Stimulated activated CD4-positive, alpha-beta T cell treated with anti-CD3 and anti-CD28 coated beads, Interleukin-2, amount 100 ng/mL, for 48 hours (primary cell): ENCODE measurements around the gene NEIL3.
"Not testable (repeated sequence)": the region's sequence is repeated elsewhere in the genome, so short reads cannot be mapped to it uniquely, and the experiment has no call there.

Source experiments
- DNase-seq, 2 donors: peaks; one replicate each; pipeline ENCODE4 v3.0.0-alpha.2; 2020

Gene NEIL3

DNA sequence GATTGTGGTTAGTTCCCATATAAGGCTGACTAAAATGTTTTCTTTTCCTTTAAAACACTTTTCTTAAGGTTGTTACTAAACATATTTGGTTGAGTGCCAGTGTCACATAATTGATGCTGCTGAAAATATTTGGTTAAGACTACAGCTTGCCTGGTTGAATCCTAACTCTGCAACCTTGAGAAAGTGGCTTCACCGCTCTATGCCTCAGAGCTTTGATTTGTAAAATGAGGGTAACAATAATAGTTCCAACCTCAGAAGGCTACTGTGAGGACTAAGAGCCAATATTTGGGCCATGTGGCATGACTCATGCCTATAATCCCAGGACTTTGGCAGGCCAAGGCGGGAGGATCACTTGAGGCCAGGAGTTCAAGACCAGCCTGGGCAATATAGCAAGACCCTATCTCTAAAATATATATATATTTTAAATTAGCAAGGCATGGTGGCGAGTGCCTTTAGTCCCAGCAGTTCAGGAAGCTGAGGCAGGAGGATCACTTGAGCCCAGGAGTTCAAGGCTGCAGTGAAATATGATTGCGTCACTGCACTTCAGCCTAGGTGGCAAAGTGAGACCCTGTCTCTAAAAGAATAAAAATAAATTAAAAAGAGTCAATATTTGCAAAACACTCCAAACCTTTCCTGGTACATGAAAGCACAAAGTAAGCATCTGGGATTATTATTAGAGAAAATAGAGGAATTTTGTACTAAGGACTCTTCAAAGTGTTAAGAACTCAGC, 7.1 kb upstream of the NEIL3 start:
- DNase-seq: no peak

DNA sequence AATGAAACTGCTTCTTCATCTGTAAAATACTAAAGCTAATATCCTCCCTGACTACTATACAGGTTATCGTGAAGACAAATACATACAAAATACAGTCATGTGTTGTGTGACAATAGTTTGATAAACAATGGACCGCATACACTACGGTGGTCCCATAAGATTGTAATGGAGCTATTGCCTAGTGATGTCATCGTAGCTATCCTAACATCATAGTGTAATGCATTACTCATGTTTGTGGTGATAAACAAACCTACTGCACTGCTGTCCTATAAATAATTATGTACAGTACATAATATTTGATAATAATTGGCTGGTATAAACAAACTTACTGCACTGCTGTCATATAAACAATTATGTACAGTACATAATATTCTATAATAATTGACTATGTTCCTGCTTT, 5.6 kb upstream of the NEIL3 start:
- no peak for DNase-seq

DNA sequence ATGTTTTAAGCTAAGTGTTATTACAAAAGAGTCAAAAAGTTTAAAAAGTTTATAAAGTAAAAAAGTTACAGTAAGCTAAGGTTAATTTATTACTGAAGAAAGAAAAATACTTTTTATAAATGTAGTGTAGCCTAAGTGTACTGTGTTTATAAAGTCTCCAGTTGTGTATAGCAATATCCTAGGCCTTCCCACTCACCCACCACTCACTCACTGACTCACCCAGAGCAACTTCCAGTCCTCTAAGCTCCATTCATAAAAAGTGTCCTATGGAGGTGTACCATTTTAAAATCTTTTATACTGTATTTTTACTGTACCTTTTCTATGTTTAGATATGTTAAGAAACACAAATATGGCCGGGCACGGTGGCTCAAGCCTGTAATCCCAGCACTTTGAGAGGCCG, 4.8 kb upstream of the NEIL3 start:
- DNase-seq: not testable (repeated sequence)

DNA sequence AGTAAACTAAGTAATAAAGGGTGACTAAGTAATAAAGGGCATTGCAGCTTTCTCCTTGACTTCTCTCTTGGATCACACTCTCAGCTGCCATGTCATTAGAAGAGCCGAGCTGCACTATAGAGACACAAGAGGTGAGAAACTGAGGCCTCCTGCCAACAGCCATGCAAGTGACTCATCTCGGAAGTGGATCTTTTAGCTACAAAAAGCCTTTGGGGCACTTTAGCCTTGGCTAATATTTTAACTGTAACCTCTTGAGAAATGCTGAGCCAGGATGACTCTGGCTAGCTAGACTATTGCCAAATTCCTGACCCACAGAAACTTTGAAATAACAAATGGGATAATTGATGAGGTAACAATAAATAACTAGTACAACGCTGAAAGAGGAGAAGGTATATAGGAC, 1.5 kb upstream of the NEIL3 start:
- DNase-seq: no peak

DNA sequence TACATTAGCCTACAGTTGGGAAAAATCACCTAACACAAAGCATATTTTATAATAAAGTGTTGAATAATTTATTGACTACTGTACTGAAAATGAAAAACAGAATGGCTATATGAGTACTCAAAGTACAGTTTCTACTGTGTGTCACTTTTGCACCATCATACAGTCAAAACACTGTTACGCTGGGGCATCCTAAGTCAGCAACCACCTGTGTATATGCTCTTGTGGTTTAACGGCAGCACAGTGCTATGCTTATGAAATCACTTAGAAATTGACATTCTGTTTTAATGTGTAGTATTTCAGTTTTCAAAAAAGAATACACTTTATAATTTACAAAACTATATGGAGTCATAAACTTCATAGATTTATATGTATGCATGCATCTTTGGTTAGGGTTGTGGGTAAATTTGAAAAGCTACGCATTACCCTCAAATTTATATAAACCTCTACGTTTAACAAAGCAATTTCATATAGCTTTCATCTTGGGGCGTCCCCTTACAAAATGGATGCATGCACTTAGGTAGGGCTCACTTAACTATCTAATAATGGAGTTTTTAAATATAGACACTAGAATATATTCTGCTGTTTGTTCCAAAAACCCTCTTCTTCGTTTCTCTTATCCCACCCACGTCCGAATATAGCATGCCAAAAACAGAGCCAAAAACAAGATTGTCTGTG, 690 bp upstream of the NEIL3 start:
- no peak for DNase-seq

DNA sequence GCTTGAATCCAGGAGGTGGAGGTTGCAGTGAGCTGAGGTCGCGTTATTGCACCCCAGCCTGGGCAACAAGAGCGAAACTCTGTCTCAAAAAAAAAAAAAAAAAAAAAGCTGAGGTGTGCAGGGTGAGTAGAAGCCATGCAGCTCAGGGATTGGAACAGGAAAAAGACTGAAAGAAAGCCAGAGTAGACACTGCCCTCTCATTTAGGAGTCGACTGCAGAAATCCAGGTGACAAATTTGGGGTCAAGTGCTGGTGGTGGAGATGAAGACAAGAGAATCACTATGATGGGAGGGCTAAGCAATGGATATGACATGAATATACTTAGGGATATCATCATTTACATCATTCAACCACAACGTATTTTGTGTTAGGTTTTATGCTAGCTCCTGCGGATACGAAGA, 1.9 kb downstream of the NEIL3 start:
- no peak for DNase-seq

DNA sequence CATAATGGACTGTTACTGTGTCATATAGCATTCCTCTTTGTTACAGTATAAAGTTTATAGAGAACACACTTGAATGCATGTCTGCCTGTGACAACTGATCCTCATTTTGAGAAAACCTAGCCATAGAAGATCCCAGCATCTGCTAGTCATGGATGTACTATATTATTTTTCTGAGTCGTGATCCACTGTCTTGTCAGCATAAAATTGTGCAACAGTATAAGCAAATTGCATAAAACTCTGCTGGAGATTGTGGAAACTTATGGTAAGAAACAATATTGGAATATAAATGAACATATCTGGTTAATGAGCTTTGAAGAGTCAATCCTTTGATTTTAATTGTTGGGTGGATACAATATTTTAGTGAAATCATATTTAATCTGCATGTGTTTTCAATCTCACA, 3.6 kb downstream of the NEIL3 start:
- DNase-seq: no peak

DNA sequence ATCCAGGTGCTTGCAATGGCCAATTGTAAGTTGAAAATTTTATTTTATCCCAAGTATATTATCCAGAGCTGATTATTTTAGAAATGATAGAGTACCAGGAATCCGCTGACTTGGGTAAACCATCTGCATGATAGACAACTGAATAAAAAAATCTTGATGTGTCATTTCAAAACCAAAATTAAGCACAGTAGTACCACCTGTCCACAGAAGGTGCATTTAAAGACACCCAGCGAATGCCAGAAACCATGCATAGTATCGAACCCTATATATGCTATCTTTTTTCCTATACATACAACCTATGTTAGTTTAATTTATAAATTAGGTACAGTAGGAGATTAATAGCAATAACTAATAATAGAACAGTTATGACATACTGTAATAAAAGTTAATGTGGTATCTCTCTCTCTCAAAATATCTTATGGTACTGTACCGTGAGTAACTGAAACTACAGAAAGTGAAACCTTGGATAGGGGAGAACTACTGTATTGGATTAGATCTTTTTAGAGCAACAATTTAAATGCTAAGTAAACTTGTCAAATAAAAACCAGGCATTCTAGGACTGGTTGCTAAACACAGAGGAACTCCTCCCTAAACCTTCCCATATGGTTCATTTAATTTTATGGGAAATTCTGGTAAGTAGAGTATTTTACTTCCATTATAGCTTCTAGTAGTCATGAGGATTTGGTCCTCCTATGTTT, 6.2 kb downstream of the NEIL3 start:
- no peak for DNase-seq

DNA sequence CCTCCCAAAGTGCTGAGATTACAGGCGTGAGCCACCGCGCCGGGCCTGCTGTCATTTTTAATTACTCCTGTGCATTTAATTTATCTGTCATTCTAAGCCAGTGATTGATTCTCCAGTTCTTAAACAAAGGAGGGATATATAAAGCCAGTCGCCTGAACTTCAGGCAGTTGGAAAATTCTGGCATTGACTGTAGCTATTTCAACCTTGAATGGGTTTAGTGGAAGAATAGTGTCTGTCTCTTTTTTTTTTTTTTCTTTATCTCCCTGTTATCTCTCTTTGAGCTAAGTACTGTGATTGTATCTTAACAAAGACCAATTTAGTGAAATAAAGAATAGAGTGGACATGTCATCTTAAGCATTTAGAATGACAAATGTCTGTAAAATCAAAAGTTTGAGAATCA, 11.0 kb downstream of the NEIL3 start:
- no peak for DNase-seq

DNA sequence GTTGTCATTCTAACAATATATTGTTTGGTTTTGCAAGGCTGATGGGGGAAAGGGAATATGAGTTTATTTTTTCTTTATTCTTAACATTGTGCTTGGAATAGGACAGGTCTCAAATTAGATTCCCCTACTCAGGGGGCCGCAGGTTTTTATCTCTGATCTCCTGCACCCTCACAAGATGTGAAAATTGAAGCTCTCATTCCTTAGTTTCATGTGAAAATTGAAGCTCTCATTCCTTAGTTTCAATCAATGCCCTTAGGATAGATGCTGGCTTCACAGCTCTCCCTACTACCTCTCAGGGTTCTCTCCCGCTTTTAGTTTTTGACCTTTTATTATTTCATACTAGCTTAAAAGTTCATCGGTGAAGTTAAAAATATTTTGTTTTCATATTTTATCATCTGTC, 12.0 kb downstream of the NEIL3 start:
- no peak for DNase-seq

DNA sequence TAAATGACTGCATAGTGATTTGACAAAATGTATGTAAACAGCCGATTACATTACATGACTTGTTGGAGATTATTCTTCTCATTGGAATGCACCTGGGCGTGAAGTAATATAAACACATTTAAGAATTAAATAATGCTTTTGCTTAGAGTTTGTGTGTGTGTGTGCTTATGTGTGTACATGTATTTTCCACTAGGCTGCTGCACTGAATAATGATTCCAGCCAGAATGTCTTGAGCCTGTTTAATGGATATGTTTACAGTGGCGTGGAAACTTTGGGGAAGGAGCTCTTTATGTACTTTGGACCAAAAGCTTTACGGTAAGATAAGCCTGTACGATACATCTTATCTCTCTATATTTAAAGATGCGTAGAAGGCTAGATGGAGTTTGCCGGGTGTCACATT, 12.6 kb downstream of the NEIL3 start:
- no peak for DNase-seq

DNA sequence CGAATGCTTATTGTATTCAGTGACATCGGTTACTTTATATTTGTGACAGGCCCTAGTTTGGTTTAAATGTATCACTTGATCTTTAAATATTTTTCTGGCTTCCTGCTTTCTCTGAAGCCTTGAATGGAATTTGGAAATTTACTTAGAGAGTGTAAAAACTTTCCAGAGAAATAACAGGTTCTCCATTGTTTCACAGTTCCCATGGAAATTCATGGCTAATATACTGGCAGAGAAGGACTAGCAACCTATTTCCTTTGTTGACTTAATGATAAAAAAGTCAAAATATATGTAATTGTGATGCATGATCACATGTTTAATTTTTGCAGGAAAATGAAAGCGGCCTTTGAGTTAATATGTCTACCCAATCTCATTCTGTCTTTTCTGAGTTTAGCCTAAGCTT, 13.2 kb downstream of the NEIL3 start:
- DNase-seq: no peak

DNA sequence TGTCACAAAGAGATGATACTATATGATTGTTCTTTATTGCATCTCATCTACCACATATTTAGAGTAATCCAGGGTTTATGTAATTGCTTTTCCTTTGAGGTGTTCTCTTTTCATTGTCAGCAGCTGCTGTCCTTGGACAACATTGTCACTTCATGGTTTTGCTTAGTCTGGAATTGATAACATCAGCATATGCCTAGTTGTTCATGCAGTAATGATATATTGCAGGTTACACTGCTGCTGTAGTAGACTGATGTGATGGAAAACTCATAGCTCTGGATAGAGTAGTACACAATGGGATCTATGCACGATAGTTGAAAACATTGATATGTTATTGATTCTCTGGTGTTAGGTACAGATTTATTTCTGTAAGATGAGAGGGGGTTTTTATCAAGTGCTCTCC, 13.7 kb downstream of the NEIL3 start:
- DNase-seq: no peak

DNA sequence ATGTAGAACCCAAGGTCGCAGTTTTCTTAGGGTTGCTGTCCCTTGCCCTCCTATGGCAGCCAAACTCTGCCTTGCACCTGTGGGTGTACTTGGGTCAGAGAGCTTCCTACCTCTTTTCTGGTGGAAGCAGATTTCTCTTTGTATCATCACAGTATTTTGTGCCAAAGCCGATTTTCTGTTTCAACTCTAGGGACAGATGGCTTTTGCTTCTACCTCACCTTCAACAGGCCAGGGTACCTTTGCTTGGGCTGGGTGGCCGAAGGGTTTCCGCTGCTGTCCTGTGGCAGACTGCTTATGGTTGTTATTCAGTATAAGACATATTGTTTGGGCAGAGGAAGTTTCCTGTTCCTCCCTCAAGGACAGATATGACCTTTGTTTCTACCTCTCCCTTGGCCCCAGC, 22.4 kb downstream of the NEIL3 start:
- no peak for DNase-seq

DNA sequence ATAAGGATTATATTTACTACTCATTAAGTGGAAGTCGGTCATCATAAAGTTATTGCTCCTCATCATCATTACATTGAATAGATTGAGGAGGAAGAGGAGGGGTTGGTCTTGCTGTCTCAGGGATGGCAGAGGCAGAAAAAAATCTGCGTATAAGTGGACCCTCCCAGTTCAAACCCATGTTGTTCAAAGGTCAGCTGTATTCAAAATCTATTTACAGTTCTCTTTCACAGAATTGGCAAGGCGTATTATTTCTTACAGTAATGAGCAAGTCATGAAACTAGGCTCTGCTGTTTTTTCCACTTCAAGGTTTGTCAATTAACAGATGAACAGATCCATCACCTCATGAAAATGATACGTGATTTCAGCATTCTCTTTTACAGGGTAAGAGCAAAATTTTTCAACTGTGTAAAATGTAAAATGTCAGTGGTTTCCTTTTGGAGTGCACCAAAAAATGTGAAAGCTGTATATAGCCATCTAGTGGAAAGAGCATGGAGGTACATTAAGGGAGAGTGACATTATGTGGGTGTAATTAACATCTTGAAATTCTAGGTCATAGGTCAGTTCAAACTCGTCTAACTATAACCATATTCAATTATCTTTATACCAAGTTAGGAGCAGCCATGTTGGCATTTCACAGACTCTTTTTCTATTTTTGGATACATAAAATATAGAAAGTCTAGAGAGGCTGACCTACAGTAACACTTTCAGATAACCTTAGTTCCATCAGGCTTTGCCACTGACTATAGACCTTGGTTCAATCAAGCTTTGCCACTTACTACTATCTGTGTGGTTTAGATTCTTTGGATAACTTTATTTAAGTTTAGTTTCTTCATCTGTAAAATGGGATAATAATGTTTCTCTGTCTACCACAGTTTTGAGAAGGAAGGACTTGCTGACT, 30.1 kb downstream of the NEIL3 start:
- DNase-seq: no peak

DNA sequence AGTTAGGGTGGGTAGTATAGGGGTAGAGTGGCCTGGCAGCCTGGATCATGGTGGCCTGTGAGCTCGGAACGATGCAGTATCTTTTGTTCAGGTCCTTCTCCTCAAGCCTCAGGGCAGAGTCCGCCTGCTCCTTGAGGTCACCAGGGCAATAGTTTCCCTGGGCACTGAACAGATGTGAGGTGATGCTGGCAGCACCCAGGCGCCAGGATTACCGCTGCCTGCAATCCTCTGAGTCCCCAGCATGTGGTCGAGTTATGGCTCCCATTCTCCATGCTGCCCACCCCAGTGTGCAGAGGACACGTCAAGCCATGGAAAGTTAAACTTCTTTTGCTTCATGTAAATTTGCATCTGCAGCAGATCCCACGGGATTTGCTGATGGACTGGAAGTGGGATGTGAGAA, 38.7 kb downstream of the NEIL3 start:
- DNase-seq: no peak

DNA sequence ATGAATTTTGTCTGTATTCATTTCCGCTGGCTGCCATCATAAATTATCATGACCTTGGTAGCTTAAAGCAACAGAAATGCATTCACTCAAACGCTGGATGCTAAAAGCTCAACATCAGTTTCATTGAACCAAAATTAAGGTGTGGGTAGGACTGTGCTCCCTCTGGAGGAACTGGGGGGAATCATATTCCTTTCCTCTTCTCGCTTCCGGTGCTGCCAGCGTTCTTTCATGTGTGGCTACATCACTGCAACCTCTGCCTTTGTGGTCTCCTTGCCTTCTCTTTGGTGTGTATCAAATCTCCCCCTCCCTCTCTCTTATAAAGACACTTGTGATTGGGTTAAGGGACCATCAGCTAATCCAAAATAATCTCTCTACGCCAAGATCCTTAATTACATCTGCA, 39.5 kb downstream of the NEIL3 start:
- DNase-seq: no peak

DNA sequence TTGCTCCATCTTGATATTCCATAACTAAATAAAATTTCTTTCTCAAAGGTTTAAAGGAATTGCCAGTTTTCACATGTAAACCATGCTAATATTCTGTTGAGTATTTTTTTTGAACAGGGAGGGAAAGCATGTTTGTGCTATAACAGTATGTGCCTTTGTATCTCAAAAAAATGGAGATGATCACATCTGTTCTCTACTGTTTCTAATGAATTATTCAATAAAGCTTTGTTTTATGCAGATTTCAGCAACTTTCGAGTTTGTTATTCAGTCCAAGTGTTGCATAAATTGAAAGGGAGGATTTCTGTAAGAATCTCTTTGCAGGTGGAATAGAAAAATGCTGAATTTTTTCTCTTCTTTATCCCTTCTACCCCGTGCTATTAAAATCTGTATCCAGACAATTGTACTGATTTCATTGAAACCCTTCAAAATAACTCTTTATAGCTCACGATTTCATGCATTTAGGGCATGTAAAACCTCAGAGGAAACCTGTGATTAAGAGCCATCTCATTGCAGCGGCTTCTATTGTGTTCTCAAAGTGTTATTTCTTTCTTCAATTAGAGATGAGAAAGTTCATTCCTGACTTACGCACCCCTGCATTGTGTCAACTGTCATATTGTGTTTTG, 42.1 kb downstream of the NEIL3 start:
- no peak for DNase-seq

DNA sequence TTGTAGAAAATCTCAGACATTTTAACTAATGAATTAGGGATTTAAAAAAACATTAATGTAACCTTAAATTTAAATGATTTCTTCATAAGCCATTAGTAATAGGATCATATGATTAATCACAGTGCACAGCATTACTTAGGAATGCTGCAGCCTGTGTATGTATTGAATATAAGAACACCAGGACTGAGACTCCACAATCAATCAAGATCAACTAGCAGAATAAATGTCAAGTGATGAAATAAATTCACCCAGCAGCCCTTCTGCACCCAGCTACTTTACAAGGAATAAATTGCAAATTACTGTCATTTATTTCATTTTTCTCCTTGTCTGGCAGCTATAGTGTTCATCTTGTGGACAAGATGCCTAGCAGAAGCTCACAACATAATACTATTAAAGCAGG, 46.5 kb downstream of the NEIL3 start:
- no peak for DNase-seq

DNA sequence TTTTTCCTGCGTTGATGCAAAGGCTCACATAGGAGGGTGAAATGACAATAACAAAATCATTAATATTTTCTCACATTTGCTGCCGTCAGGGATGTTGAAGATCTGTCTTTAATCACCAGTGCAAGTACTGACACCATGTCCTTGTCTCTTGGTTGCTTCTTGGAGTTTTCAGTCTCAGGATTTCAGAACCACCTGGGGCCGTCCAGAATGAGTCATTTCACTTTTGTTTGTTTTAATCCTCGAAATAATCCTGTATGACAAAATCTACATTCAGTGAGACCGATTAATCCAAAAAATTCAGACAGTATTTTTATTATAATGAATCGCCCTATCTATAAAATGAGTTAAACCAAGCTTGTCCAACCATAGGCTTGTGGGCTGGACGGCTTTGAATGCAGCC, 47.2 kb downstream of the NEIL3 start:
- DNase-seq: no peak

DNA sequence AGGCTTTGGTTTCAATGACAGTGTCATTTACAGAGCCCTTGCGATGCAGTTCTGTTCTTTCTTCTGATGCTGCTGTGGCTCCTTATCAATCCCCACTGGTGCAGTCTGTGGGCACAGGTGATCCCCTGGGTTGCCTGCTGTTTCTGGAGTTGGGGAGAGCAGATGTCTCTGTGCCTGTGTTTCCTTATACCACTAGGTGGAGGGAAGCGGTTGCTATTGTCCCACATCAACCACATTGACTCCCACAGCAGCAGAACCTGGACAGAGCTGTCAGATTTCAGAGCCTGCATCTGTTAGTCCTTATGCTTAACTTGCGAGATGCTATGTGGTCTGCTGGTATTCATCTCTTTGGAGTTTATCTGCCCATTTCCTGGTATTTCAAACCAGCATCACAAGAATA, 57.7 kb downstream of the NEIL3 start:
- DNase-seq: no peak

DNA sequence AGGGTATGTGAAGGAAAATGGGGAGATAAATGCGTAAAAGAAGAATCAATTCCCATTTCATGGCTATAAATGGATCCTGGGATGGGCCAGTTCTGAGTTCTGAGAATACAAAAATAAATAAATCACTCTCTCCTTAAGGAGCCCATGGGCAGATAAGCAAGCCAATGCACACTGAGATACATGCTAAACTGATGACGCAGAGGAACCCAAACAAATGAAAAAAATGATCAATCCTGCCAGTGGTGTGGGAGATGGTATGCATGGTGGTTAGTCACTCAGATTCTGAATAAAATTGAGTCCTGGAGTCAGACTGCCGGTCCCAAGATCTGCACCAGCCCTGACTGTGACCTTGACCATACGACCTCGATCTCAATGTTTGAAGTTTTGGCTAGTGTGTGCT, 59.7 kb downstream of the NEIL3 start:
- no peak for DNase-seq

DNA sequence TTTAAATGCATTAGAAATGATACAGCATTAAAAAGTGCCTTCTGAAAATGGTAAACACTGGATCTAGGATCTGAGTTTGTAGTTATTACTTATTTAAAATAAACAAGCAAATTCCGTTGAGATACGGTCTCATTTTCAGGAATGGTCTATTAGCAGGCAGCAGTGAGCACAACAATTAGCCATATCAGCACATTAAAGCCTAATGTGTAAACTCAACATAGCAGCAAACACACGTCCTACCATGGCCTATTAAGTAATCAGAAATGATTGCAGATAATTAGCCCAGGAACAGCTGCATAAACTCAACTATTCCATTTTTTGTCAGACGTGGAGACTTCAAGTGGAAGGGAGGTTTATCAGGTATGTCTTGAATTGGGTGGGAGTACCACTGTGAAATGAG, 61.8 kb downstream of the NEIL3 start:
- DNase-seq: no peak
